ENCODE measurements around the gene TRIP12. TPM values are rescaled to one million over a fixed set of nuclear protein-coding genes. Genes with fewer than 3 reads are reported as not detected.
"Not testable (repeated sequence)": the region's sequence is repeated elsewhere in the genome, so short reads cannot be mapped to it uniquely, and the experiment has no call there.

TRIP12 gene
- total RNA-seq, 4 donors from 2014 or later = 178 to 256 (median 193) TPM

GRCh38 chr2:229752970-229753729, 168.7 kb downstream of the TRIP12 start:
- no peak for TF ChIP-seq CTCF (IDR thresholded peaks at IDR 0.05)
- no peak for ATAC-seq (ENCODE audit: low FRiP score)
- no peak for DNase-seq (ENCODE audit: low spot score)

- DNase-seq (ENCODE audit: low spot score) = no peak
- TF ChIP-seq CTCF (IDR thresholded peaks at IDR 0.05) = no peak
- no peak for ATAC-seq (ENCODE audit: low FRiP score)
Observed at GRCh38 chr2:229749779-229750178, 172.0 kb downstream of the TRIP12 start.

GRCh38 chr2:229748950-229749349, 172.9 kb downstream of the TRIP12 start:
- TF ChIP-seq CTCF (IDR thresholded peaks at IDR 0.05) = no peak
- no peak for ATAC-seq (ENCODE audit: low FRiP score)
- DNase-seq (ENCODE audit: low spot score) = no peak

- not testable (repeated sequence) for ATAC-seq (ENCODE audit: low FRiP score); DNase-seq (ENCODE audit: low spot score)
Observed at GRCh38 chr2:229742691-229743090, 179.1 kb downstream of the TRIP12 start.

- no peak for TF ChIP-seq CTCF (IDR thresholded peaks at IDR 0.05)
- DNase-seq (ENCODE audit: low spot score) (no peak), ATAC-seq (ENCODE audit: low FRiP score) (no peak)
Observed at GRCh38 chr2:229740279-229740678, 181.5 kb downstream of the TRIP12 start.

- ATAC-seq (ENCODE audit: low FRiP score) (no peak), DNase-seq (ENCODE audit: low spot score) (no peak)
- TF ChIP-seq CTCF (IDR thresholded peaks at IDR 0.05) = no peak
Observed at GRCh38 chr2:229738024-229738625, 183.7 kb downstream of the TRIP12 start.

GRCh38 chr2:229734410-229734809, 187.4 kb downstream of the TRIP12 start:
- DNase-seq (ENCODE audit: low spot score) (no peak), ATAC-seq (ENCODE audit: low FRiP score) (no peak)
- TF ChIP-seq CTCF (IDR thresholded peaks at IDR 0.05) = no peak
